HG02938 (cell line): Measurements from ENCODE around the gene EFHB.
"Not testable (repeated sequence)": the region's sequence is repeated elsewhere in the genome, so short reads cannot be mapped to it uniquely, and the experiment has no call there.

ENCODE experiments used
- ATAC-seq: cut with Tn5 transposase; IDR thresholded peaks from one replicate; pipeline ENCODE4 v1.9.1; 2021; ENCODE audit warnings: mild to moderate bottlenecking, moderate library complexity; ENCODE audit not compliant: unreplicated experiment

The EFHB gene, protein sequence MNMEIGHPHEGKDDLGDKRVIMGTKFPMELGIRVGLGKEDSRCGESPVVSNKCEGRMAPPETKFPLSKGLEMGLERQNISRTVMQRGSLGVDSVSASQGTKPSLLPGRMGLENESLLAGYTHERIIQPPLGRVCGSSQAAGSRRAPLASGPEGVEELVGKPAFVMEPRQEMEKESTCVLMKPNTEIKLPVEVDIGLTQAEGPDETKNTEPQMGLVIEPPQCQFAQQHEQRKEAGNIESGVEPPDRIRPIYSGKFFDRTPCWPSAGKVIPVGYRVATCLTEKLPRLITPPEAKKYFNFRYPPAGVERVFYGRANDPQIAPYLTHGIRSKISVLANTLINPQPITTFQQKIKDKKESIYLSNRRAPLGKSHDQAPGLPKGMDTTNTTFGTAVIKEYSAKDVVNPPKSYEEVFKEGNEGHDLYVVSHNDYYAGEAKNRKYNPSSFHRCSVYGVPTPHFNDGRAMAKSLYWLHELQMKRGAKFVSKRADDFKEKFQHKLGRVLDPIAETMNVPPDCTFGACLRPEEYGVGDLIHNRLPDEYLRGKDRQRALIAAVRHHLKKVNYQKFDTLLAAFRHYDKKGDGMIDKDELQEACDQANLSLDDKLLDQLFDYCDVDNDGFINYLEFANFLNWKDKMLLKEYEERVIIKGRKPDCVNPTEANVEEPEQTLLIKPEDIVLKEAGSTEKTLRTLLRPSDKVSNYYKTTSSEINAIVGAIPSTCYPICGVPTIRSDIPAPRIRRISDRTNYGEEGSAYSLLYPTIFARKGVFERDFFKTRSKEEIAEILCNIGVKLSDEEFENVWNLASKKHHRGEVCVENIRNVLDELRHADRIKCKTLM

DNA sequence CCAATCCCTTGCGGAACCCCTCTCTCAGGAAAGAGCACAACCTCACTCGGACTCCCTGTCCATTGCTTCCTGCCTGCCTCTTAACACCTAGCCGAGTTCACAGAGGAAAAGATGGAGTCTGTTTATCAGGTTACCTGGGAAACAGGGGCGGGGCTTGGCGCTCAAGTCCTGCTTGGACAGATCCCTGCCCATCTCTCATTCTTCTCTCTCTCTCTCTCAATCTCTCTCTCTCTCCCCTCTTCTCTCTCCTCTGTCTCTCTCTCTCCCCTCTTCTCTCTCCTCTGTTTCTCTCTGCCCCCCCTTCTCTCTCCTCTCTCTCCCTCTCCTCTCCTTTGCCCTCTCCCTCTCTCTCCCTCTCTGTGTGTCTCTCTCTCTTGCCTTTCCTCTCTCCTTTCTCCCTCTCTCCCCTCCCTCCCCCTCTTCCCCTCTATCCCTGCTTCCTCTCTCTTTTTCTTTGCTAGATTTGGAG is at the start of gene EFHB:
Gene EFHB, minus strand, starts transcription at position 120 of the 469 bp plus-strand sequence. CDS start 199 bp downstream, outside the sequence.
- ATAC-seq, result no peak

DNA sequence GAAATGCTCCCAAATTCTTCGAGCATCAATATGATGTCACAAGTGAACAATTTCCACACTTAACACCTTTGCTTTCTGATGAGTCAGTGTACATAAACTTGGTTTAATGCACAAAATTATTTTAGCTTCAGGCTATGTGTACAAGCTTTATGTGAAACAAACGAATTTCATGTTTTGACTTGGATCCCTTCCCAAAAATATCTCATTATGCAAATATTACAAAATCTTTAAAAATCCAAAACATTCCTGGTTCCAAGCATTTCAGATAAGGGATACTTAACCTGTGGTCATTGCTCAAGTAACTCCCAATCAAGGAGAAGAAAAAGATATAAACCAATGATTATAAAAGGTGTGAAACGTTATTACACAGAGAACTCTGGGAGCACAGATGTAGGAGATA is 38.0 kb upstream of the EFHB start:
- ATAC-seq, result no peak

DNA sequence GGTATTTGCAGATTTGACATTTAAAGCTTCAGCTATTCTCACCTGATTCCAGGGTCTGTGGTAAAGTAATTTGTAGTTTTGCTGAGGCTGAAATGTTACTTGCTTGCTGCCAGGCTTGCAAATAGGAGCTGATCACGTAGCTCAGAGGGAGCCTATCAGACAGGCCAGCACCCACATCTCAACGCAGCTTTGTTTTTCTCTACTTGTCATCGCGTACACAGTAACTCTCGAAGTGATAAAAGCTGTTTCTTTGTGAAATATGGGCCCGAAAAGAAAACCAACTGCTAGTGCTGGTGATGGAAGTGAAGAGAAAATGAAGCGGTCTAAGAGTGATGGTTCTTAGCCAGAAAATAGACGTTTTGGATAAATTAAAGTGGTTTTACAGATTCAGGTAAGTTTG is 36.3 kb upstream of the EFHB start:
- ATAC-seq, result no peak

DNA sequence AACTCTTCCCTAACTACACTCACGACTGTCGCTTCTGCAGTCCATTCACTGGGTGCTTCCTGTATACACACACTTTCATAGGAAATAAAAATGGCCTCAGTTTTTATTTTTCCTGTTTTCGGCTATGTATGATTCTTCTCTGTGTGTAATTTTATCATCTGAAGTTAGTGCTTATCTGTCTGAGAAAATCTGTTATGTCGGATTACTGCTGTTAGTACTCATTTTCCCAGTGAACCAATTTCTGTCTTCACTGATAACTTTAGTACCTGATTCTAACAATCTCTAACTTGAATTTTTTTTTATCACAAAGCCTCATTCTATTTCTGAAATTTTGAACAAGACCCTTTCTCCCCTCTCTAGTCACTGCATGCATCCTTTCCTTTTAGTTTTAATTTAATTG is 33.8 kb upstream of the EFHB start:
- ATAC-seq, result no peak

DNA sequence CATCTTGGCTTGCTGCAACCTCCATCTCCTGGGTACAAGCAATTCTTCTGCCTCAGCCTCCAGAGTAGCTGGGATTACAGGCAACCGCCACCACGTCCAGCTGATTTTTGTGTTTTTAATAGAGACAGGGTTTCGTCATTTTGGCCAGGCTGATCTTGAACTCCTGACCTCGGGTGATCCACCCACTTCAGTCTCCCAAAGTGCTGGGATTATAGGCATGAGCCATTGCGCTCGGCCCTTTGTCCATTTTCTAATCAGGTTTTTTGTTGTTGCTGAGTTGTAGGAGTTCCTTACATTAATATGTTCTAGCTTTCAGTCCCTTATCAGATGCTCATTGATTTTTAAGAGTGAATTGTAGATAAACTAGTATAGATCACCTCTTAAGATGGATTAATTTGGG is 33.2 kb upstream of the EFHB start:
- ATAC-seq, result no peak

DNA sequence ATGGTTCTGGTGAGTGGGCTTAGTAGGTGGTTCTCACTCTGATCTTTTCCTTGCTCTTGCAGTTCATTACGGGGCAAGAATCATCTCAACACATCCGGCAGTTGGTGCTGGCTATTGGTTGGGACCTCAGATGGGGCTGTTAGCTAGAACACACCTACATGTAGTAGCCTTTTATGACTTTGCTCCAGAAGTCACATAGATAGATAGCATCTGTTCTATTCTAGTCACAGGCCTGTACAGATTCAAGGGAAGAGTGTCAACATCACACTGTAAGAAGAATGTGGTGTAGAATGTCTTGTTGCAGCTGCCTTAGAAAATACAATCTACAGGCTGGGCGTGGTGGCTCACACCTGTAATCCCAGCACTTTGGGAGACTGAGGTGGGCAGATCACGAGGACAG is 27.9 kb upstream of the EFHB start:
- no peak for ATAC-seq

DNA sequence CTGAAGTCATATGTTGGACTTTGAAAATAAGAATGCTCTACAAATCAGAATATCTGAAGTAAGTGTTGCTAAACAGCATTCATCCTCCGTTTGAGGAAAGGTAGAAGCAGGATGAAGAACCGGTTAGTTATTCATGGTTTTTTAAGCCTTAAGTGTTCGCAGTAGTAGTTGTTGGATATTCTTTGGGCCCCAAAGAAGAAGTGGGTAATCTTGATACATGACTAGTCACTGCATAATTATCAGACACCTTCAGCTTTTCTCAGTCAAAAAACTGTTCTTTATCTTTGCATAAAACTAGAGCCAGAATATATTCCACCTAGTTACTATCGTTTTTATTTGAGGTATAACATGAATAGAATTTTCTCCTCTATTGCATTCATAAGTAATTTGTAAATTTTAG is 26.7 kb upstream of the EFHB start:
- no peak for ATAC-seq

DNA sequence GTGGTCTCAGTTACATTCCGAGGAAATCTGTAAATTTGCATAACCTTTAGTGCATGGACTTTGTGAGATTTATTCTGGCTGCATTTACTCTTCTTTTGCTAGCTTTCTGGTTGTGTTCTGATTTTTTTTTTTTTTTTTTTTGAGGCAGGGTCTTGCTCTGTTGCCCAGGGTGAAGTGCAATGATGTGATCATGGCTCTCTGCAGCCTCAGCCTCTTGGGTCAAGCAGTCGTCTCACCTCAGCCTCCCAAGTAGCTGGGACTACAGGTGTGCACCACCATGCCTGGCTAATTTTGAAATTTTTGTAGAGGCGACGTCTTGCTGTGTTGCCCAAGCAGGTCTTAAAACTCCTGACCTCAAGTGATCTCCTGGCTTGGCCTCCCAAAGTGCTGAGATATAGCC is 25.5 kb upstream of the EFHB start:
- ATAC-seq, result no peak

DNA sequence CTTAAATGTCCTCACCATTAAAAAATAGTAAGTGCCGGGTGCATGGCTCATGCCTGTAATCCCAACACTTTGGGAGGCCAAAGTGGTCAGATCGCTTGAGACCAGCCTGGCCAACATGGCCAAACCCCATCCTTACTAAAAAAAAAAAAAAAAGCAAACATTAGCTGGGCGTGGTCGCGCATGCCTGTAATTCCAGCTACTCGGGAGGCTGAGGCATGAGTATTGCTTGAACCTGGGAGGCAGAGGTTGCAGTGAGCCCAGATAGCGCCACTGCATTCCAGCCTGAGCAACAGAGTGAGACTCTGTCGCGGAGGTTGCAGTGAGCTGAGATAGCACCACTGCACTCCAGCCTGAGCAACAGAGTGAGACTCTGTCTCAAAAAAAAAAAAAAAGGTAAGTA is 23.3 kb upstream of the EFHB start:
- ATAC-seq, result not testable (repeated sequence)

DNA sequence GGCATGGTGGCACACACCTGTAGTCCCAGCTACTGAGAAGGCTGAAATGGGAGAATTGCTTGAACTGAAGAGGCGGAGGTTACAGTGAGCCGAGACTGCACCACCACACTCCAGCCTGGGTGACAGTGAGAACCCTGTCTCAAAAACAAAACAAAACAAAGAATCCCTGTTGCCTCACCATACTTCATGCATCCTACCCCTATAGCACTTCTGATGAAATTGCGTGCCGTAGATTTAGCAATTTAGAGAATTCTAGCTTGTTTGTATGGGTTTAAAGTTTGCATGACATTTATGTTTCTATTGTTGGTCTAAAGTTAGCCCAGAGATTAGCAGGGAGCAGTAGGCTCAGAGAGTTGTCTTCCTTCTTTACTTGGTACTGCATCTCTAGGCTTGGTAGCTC is 20.7 kb upstream of the EFHB start:
- ATAC-seq, result no peak

DNA sequence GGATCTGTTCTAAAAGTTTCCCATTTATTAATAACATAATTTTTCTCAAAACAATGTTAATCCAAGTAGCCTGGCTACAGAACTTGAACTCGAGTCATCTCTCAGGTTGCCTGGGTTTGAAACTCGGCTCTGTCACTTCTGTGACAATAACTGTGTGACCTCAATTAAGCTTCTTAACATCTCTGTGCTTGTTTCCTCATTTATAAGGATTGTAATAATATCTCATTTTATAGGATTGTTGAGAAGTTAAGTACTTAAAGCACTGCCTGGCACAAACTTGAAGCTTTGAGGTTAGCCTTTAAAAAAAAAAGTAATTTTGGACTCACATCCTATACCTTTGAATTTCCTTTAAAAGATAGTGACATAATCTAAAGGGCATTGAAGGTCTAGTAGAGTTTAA is 16.3 kb upstream of the EFHB start:
- ATAC-seq, result no peak

DNA sequence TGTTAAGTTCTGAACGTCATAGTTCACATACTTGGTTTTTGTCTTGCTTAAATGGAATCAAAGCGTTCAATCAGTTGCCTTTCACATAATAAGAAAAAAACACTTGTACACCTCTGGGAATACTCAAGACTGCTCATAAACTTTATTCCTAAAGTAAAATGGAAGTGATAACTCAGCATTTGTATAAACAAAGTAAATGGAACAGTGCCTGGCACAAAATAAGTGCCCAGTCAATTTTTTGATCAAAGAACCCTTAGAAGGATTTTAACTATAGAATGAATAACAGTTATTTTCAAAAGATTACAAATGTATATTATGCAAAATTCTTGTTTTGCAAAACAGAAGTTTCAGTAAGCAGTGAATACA is 14.2 kb upstream of the EFHB start:
- no peak for ATAC-seq

DNA sequence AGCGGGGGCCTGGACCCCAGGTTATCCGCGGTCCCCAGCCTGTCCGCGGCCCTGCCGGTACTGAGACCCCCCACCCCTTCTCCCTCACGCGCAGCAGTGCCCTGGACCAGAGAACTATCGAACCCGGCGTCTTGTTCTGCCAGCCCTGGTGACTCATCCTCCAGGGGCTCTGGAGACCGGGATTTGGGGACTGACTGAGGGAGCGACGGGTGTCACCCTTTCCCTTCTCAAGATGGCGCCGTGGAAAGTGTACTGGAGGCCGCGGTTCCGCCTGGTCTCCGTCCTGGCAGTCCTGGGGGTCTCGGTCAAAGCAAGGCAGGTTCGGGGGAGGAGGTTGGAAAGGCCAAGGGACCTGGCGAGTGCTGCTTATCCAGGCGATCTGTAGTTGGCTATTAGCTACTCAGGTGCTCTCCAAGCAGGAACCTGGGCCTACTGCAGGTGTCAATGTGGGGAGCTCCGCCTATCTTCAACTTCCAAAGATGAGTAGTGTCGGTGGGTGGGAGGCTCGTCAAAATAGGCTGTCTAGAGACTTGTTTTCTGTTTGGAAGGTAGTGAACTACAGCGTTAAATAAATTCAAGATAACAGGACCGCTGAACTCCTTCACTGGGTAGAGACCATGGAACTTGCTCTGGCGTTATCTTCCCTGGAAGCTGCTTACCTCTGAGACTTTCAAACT is 13.7 kb upstream of the EFHB start:
- ATAC-seq, result peak; percentile 18

DNA sequence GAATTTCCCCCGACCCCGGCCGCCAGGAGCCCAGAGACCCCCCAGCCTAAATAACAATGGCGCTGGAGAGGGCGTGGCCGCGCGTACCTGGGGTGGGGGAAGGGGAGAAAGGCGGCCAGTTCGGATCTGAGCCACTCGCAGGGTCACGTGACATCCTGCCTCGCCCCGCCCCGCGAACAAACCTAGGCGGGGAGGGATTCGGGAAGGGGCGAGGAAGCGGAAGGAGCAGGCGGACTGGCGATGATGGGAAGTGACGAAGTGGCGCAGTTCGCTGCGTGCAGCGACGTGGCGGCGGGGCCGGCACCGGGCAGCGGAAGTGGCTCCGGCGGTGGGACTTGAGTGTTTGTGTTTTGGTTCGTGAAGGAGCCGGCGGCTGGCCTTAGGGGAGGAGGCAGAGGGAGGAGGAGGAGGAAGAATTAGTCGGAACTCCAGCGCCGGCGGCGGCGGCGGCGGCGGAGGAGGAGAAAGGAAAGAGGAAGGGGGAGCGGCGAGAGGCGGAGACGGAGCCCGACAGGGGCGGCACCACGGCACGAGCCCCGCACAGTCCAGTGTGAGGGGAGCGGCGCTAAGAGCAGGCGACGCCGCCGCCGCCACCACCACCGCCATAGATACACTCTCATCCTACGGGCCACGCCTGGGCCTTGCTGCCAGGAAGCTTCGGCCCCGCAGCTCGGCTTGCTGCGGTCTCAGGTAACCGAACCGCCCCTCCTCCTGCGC is 13.0 kb upstream of the EFHB start, which contains the start of gene RAB5A:
Gene RAB5A, plus strand, starts transcription at position 266 of the 717 bp plus-strand sequence. CDS start 3,802 bp downstream, outside the sequence.
- peak; percentile 94 for ATAC-seq

DNA sequence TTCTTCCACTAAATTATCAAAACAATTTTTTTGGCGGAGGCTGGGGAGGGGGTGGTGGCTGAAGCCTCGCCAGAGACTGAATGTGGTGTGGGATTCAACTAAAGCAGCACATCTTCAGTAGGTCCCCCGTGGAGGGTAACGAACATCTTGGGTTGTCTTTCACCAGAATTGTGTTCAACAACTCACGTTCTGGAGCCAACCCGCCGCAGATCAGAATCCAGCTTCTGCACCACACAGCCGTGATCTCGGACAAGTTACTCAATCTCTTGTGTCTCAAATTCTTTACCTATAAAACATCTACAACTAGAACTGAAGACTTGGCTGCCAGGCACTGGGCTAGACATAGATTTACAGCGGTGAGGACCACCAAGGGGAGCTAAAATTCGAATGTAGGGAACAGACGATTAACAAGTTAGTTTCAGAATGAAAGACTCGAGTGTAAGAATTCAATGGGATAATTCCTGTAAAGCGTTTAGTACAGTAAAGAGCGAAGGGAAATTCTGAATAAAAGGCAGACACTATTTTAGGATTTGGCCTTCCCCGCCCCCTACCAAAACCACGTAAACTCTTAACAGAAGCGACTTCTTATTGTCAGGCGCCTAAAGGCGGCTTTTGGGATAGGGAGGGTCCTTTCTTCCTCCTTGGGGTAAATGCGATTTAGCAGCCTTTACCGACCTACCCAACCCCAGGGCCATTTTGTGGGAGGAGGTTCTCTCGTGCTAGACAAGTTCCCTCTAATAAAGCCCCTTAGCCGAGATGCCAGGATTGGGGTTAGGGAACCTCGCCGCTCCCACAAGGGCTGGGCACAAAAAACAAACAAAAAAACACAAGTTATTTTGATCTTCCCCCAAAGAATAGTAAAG is 12.2 kb upstream of the EFHB start:
- ATAC-seq, result peak; percentile 12

DNA sequence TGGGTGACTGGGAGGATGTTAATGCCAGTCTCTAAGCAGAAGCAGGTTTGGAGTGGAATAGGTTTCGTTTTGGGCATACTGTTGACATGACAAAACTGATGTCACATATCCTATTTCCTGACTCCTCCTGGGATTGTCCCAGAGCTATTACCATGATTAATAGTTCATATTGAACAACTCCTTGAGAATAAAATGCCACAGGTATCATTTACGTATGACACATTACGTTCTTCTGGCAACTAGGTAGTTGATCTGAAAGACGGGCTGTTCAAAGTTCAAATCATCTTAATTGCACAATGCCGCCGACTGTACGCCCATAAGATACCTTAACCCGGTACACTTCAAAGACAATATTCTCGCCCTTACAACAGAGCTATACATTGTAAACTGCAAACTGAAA is 11.5 kb upstream of the EFHB start:
- ATAC-seq, result no peak

DNA sequence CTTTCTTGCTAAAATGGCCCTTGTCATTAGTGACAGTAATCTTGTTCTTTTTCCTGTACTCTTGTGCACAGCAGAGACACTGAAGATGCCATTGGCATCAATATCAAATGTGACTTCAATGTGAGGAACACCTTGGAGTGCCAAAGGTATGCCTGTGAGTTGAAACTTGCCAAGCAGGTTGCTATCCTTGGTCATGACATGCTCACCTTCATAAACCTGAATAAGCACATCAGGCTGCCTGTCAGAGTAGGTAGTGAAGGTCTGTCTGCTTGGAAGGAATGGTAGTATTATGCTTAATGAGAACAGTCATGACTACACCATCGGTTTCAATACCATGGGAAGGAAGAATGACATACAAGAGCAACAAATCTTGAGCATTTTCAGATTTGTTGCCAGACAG is 6.6 kb upstream of the EFHB start:
- no peak for ATAC-seq

DNA sequence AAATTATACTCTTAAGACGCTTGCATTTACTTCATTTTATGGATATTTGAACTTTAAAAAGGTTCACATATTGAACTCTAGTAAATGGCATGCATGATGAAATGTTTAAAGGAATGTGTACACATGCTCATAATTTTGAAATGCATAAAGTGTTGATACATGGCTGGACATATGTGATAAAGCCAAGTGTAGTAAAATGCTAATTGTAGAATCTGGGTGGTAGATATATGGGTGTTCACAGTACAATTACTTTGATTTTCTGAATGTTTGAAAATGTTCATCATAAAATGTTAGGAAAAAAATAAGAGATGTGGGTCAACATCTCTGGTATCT is 4.2 kb upstream of the EFHB start:
- no peak for ATAC-seq

DNA sequence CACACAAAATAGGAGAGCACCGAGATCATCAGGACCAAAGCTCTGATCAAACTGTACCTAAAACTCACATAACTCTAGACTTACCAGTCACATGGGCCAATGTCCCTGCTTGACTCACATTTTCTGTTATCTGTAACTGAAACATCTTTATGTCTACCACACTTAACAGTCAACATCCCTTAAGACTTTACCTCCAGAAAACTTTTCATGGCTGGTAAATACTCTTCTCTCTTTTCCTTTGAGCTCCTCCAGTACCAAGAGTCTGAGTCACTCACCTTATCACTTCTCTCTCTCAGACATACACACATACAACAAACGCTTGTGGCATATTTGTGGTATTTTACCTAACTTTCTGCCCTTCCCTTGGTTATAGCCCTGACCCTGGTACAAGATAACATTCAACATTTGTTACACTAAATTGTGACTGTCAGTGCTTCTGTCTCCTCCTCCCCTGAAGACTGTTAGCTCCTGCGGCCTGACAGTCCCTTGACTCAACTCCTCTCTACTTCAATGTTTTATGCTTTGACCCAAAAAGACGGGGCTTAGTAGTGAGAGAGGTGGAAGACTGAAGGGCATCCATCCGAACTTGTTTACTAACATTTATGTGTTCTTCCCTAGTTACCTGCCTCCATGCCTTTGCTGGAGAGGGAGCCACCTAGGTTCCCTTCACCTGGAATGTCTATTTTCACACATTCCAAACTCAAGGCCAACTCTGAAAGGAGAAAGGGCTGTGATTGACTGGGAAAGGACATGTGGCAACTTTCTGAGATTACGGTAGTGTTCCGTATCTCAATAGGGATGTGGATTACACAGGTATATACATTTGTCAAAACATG is 3.7 kb upstream of the EFHB start:
- no peak for ATAC-seq
